HEK293 (cell line): ENCODE data around the gene IRF1.

Experiments used
- CTCF ChIA-PET: fragments of 350-600 bp; formaldehyde crosslinking; extraction: SDS; loops from one replicate; lab custom pipeline; 2021; ENCODE audit warnings: antibody characterized with exemption; lab: Yijun Ruan, JAX
- POLR2A ChIA-PET: fragments of 300-600 bp; formaldehyde crosslinking; extraction: SDS; loops from one replicate; lab custom pipeline; 2020; ENCODE audit warnings: antibody characterized with exemption, inconsistent platforms; lab: Yijun Ruan, JAX
- H3K27ac ChIP-seq: fragments of 200-500 bp; sonication (Bioruptor generic); 2 replicates; pipeline ENCODE4 v1.5.1; 2014; ENCODE audit warnings: low read depth, low read length, control low read depth, inconsistent platforms; ENCODE audit errors: extremely low read depth
- H3K36me3 ChIP-seq, 2 experiments: fragments of 200-500 bp in 1 of 2; sonication (Bioruptor generic) in 1 of 2; 1 replicate in 1 of 2; 2 replicates in 1 of 2; pipeline ENCODE4 v1.5.1; 2014 to 2017; ENCODE audit warnings: inconsistent platforms in 2 of 2, low read length in 2 of 2; ENCODE audit not compliant: control insufficient read depth in 2 of 2, insufficient read depth in 1 of 2
- H3K4me1 ChIP-seq: fragments of 200-500 bp; sonication (Bioruptor generic); 2 replicates; pipeline ENCODE4 v1.5.1; 2014; ENCODE audit warnings: mild to moderate bottlenecking, low read length, inconsistent platforms; ENCODE audit not compliant: control insufficient read depth, insufficient read depth
- H3K4me3 ChIP-seq: 2 replicates; pipeline ENCODE4 v1.5.1; 2011; ENCODE audit warnings: low read depth, mild to moderate bottlenecking, control low read depth, low read length, moderate library complexity
- H3K9me3 ChIP-seq: fragments of 200-500 bp; sonication (Bioruptor generic); 2 replicates; pipeline ENCODE4 v1.5.1; 2014; ENCODE audit warnings: low read depth, low read length, inconsistent platforms; ENCODE audit not compliant: control insufficient read depth, insufficient read depth
- GLI2 ChIP-seq: fragments of 450-650 bp; formaldehyde crosslinking; IDR thresholded peaks from 2 replicates; pipeline ENCODE4; 2017; ENCODE audit warnings: missing biosample characterization, missing genetic modification characterization, low read depth, borderline replicate concordance
- KLF1 ChIP-seq: fragments of 450-650 bp; formaldehyde crosslinking; IDR thresholded peaks from 2 replicates; pipeline ENCODE4 v1.5.1; 2016; ENCODE audit warnings: missing biosample characterization, missing genetic modification characterization
- MYNN ChIP-seq: fragments of 450-650 bp; formaldehyde crosslinking; IDR thresholded peaks from 2 replicates; pipeline ENCODE4 v1.5.1; 2016; ENCODE audit warnings: missing biosample characterization, missing genetic modification characterization, borderline replicate concordance
- ZBTB10 ChIP-seq: fragments of 450-650 bp; formaldehyde crosslinking; IDR thresholded peaks from 2 replicates; pipeline ENCODE4 v1.5.1; 2016; ENCODE audit warnings: missing biosample characterization, missing genetic modification characterization
- ZBTB17 ChIP-seq: fragments of 450-650 bp; formaldehyde crosslinking; IDR thresholded peaks from 2 replicates; pipeline ENCODE4 v1.5.1; 2016; ENCODE audit warnings: missing biosample characterization, missing genetic modification characterization
- ZFHX2 ChIP-seq: fragments of 450-650 bp; formaldehyde crosslinking; conservative IDR thresholded peaks from 2 replicates; pipeline ENCODE4 v1.5.1; 2016; ENCODE audit warnings: missing biosample characterization, missing genetic modification characterization
- ZFP69B ChIP-seq: fragments of 450-650 bp; formaldehyde crosslinking; IDR thresholded peaks from 2 replicates; pipeline ENCODE4 v1.5.1; 2016; ENCODE audit warnings: missing biosample characterization, missing genetic modification characterization
- ZNF114 ChIP-seq: fragments of 450-650 bp; formaldehyde crosslinking; IDR thresholded peaks from 2 replicates; pipeline ENCODE4 v1.5.0; 2017; ENCODE audit warnings: missing biosample characterization, missing genetic modification characterization
- ZNF140 ChIP-seq: fragments of 450-650 bp; formaldehyde crosslinking; IDR thresholded peaks from 2 replicates; pipeline ENCODE4 v1.5.1; 2016; ENCODE audit warnings: missing biosample characterization, missing genetic modification characterization
- ZNF211 ChIP-seq: fragments of 450-650 bp; formaldehyde crosslinking; IDR thresholded peaks from 2 replicates; pipeline ENCODE4 v1.5.1; 2016; ENCODE audit warnings: low read depth, missing biosample characterization, missing genetic modification characterization
- ZNF223 ChIP-seq: fragments of 450-650 bp; formaldehyde crosslinking; IDR thresholded peaks from 2 replicates; pipeline ENCODE4 v1.5.1; 2016; ENCODE audit warnings: missing biosample characterization, missing genetic modification characterization
- ZNF248 ChIP-seq: fragments of 450-650 bp; formaldehyde crosslinking; IDR thresholded peaks from 2 replicates; pipeline ENCODE4 v1.5.1; 2017; ENCODE audit warnings: missing biosample characterization, missing genetic modification characterization
- ZNF266 ChIP-seq: fragments of 450-650 bp; formaldehyde crosslinking; IDR thresholded peaks from 2 replicates; pipeline ENCODE4 v1.5.1; 2016; ENCODE audit warnings: missing biosample characterization, missing genetic modification characterization, low read depth
- ZNF311 ChIP-seq: fragments of 450-650 bp; formaldehyde crosslinking; IDR thresholded peaks from 2 replicates; pipeline ENCODE4 v1.5.1; 2017; ENCODE audit warnings: missing biosample characterization, missing genetic modification characterization, borderline replicate concordance
- ZNF335 ChIP-seq: fragments of 450-650 bp; formaldehyde crosslinking; conservative IDR thresholded peaks from 2 replicates; pipeline ENCODE4 v1.5.1; 2016; ENCODE audit warnings: missing biosample characterization, missing genetic modification characterization
- ZNF561 ChIP-seq: fragments of 450-650 bp; IDR thresholded peaks from 2 replicates; pipeline ENCODE4 v1.5.1; 2018; ENCODE audit warnings: missing biosample characterization, missing genetic modification characterization, borderline replicate concordance
- ZNF596 ChIP-seq: fragments of 450-650 bp; IDR thresholded peaks from 2 replicates; pipeline ENCODE4 v1.5.0; 2018; ENCODE audit warnings: missing biosample characterization, mild to moderate bottlenecking, missing genetic modification characterization, moderate library complexity
- ZNF639 ChIP-seq: fragments of 450-650 bp; formaldehyde crosslinking; IDR thresholded peaks from 2 replicates; pipeline ENCODE4 v1.5.1; 2016; ENCODE audit warnings: missing biosample characterization, missing genetic modification characterization
- ZNF658 ChIP-seq: fragments of 450-650 bp; formaldehyde crosslinking; IDR thresholded peaks from 2 replicates; pipeline ENCODE4; 2016; ENCODE audit warnings: missing biosample characterization, missing genetic modification characterization
- ZNF677 ChIP-seq: fragments of 450-650 bp; IDR thresholded peaks from 2 replicates; pipeline ENCODE4 v1.5.0; 2018; ENCODE audit warnings: missing biosample characterization, mild to moderate bottlenecking, missing genetic modification characterization, moderate library complexity
- TF ChIP-seq, protein P1 (sequence below): fragments of 450-650 bp; formaldehyde crosslinking; IDR thresholded peaks from 2 replicates; pipeline ENCODE4 v1.5.1; 2017; ENCODE audit warnings: missing biosample characterization, mild to moderate bottlenecking, missing genetic modification characterization, moderate library complexity
- TF ChIP-seq, protein P2 (sequence below): fragments of 450-650 bp; formaldehyde crosslinking; IDR thresholded peaks from 2 replicates; pipeline ENCODE4 v1.5.1; 2016; ENCODE audit warnings: missing biosample characterization, missing genetic modification characterization
- TF ChIP-seq, protein P3 (sequence below): fragments of 450-650 bp; formaldehyde crosslinking; IDR thresholded peaks from 2 replicates; pipeline ENCODE4 v1.5.1; 2016; ENCODE audit warnings: missing biosample characterization, missing genetic modification characterization

IRF1 gene

DNA sequence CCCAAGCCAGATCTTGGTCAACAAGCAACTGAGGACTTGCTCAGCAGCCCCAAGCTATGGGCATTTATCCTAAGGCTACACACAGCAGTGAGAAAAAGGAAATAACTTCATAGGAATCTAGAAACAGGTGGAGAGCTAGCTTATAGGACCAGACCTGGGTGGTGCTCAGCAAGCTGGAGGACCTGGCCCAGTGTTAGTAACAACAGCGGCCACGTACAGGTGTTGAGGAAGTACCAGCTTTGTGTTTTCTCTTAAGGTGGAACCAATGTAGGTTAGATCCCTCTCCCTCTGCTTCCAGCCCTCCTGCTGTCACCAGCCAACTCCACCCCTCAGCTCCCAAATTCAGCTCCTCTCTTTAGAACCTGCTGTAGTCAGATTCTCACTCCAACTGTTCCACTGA is 43.4 kb downstream of the IRF1 start:
- no peaks in the 10 kb centered on the region for H3K9me3 ChIP-seq

DNA sequence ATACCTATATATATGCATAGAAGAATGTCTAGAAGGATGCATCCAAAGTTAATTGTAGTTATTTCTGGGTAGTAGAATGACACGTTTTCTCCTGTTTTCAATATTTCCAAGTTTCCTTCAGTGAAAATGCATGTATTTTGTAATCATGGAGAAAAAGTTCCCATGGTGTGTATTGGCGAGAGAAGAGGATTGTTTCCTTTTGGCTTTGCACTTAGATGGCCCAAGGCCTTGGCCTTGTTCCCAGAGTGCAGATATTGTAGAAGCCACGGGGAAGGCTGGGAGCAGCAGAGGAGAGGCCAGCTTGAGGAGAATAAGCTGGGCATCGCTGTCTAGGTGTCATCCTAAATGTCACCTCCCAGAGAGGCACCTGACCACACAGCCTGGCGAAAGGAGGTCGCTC is 44.0 kb downstream of the IRF1 start:
- H3K4me1 ChIP-seq: no peaks in the 10 kb centered on the region
- POLR2A ChIA-PET: interaction anchor here (1.8 kb wide), 1 partner anchor 44 kb away, joined by 7 read pairs; the partner anchor contains the start of gene IRF1
- H3K9me3 ChIP-seq: no peaks in the 10 kb centered on the region
- H3K4me3 ChIP-seq: no peak overlapping the region
- H3K36me3 ChIP-seq: no peaks in the 10 kb centered on the region
- H3K27ac ChIP-seq: no peak overlapping the region
- no peak for TF ChIP-seq ZFHX2 (tag by site-specific recombination)
- TF ChIP-seq ZNF223: no peak
- TF ChIP-seq, protein P1, sequence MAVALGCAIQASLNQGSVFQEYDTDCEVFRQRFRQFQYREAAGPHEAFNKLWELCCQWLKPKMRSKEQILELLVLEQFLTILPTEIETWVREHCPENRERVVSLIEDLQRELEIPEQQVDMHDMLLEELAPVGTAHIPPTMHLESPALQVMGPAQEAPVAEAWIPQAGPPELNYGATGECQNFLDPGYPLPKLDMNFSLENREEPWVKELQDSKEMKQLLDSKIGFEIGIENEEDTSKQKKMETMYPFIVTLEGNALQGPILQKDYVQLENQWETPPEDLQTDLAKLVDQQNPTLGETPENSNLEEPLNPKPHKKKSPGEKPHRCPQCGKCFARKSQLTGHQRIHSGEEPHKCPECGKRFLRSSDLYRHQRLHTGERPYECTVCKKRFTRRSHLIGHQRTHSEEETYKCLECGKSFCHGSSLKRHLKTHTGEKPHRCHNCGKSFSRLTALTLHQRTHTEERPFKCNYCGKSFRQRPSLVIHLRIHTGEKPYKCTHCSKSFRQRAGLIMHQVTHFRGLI (tag by site-specific recombination): no peak
- CTCF ChIA-PET: interaction anchor here (0.7 kb wide), 1 partner anchor 1232 kb away, joined by 3 read pairs; no protein-coding TSS in a partner anchor

More for the DNA sequence above, 43.4 kb downstream of the IRF1 start:
- CTCF ChIA-PET: no interaction called here
- H3K4me1 ChIP-seq: no peaks in the 10 kb centered on the region
- TF ChIP-seq, protein P2, sequence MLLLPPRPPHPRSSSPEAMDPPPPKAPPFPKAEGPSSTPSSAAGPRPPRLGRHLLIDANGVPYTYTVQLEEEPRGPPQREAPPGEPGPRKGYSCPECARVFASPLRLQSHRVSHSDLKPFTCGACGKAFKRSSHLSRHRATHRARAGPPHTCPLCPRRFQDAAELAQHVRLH: no peak
- TF ChIP-seq ZNF311: no peak
- no peak for TF ChIP-seq ZNF114
- no peak for TF ChIP-seq ZNF140 (tag by site-specific recombination)
- TF ChIP-seq ZBTB10: no peak
- TF ChIP-seq MYNN (tag by site-specific recombination): no peak
- no peak for TF ChIP-seq KLF1 (tag by site-specific recombination)
- TF ChIP-seq ZBTB17 (tag by site-specific recombination): no peak
- TF ChIP-seq ZNF677 (tag by site-specific recombination): no peak
- TF ChIP-seq ZNF561: no peak
- no peak for TF ChIP-seq ZFP69B
- TF ChIP-seq ZNF639 (tag by site-specific recombination): no peak
- TF ChIP-seq, protein P3, sequence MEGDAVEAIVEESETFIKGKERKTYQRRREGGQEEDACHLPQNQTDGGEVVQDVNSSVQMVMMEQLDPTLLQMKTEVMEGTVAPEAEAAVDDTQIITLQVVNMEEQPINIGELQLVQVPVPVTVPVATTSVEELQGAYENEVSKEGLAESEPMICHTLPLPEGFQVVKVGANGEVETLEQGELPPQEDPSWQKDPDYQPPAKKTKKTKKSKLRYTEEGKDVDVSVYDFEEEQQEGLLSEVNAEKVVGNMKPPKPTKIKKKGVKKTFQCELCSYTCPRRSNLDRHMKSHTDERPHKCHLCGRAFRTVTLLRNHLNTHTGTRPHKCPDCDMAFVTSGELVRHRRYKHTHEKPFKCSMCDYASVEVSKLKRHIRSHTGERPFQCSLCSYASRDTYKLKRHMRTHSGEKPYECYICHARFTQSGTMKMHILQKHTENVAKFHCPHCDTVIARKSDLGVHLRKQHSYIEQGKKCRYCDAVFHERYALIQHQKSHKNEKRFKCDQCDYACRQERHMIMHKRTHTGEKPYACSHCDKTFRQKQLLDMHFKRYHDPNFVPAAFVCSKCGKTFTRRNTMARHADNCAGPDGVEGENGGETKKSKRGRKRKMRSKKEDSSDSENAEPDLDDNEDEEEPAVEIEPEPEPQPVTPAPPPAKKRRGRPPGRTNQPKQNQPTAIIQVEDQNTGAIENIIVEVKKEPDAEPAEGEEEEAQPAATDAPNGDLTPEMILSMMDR (tag by site-specific recombination): no peak
- TF ChIP-seq ZNF248 (tag by site-specific recombination): no peak
- no peak for TF ChIP-seq ZNF335 (tag by site-specific recombination)
- no peak for TF ChIP-seq ZNF596 (tag by site-specific recombination)
- TF ChIP-seq ZNF266 (tag by site-specific recombination): no peak
- TF ChIP-seq ZNF658 (tag by site-specific recombination): no peak
- TF ChIP-seq GLI2 (tag by site-specific recombination): no peak
- no peak for TF ChIP-seq ZNF211 (tag by site-specific recombination)
- H3K27ac ChIP-seq: no peak overlapping the region
- POLR2A ChIA-PET: interaction anchor here (0.7 to 1.8 kb wide), 3 partner anchors 9 to 232 kb away, joined by 6 to 12 read pairs (median 7); partner anchors contain the start of gene IRF1
- no peak overlapping the region for H3K4me3 ChIP-seq
- no peaks in the 10 kb centered on the region for H3K36me3 ChIP-seq
